Adipocyte (in vitro differentiated cells): Measurements from ENCODE around the gene RNU1-4.
"Not testable (repeated sequence)": the region's sequence is repeated elsewhere in the genome, so short reads cannot be mapped to it uniquely, and the experiment has no call there.

Experiments
- DNase-seq: peaks from one replicate; pipeline ENCODE4 v3.0.0-alpha.2; 2015; ENCODE audit warnings: low read depth
- H3K27me3 ChIP-seq: replicated peaks from 2 replicates; pipeline ENCODE4 v1.7.0; 2013; ENCODE audit warnings: mild to moderate bottlenecking, low read length, moderate library complexity; ENCODE audit not compliant: control insufficient read depth, insufficient read depth
- H3K36me3 ChIP-seq: 2 replicates; pipeline ENCODE4 v1.7.0; 2013; ENCODE audit warnings: low read length, mild to moderate bottlenecking, moderate library complexity; ENCODE audit not compliant: control insufficient read depth, insufficient read depth, severe bottlenecking
- H3K4me1 ChIP-seq: 2 replicates; pipeline ENCODE4 v1.7.0; 2013; ENCODE audit warnings: mild to moderate bottlenecking, low read length, moderate library complexity; ENCODE audit not compliant: control insufficient read depth, insufficient read depth
- H3K4me3 ChIP-seq: 2 replicates; pipeline ENCODE4 v1.7.0; 2013; ENCODE audit warnings: mild to moderate bottlenecking, low read length, moderate library complexity
- H3K9ac ChIP-seq: 2 replicates; pipeline ENCODE4 v1.7.0; 2013; ENCODE audit warnings: mild to moderate bottlenecking, low read length, moderate library complexity
- H3K9me3 ChIP-seq: 2 replicates; pipeline ENCODE4 v1.7.0; 2013; ENCODE audit warnings: mild to moderate bottlenecking, low read length, moderate library complexity; ENCODE audit not compliant: control insufficient read depth

The RNU1-4 gene

GRCh38 chr1:16740047-16740964 is at the start of gene RNU1-4:
RNU1-4 (plus strand) TSS chr1:16740516.
- not testable (repeated sequence) for DNase-seq, H3K36me3 ChIP-seq, H3K9ac ChIP-seq, H3K4me3 ChIP-seq, H3K4me1 ChIP-seq, H3K9me3 ChIP-seq, H3K27me3 ChIP-seq

GRCh38 chr1:16690971-16691682 is 49.2 kb upstream of the RNU1-4 start:
- not testable (repeated sequence) for H3K27me3 ChIP-seq, H3K9me3 ChIP-seq

GRCh38 chr1:16692283-16692682 is 48.0 kb upstream of the RNU1-4 start:
- DNase-seq, H3K36me3 ChIP-seq, H3K27me3 ChIP-seq, H3K9me3 ChIP-seq, H3K9ac ChIP-seq, H3K4me1 ChIP-seq, H3K4me3 ChIP-seq: not testable (repeated sequence)

More at GRCh38 chr1:16690971-16691682, 49.2 kb upstream of the RNU1-4 start:
- DNase-seq, H3K36me3 ChIP-seq, H3K9ac ChIP-seq, H3K4me3 ChIP-seq, H3K4me1 ChIP-seq: not testable (repeated sequence)

- H3K4me1 ChIP-seq, H3K27me3 ChIP-seq, H3K9me3 ChIP-seq, H3K9ac ChIP-seq, DNase-seq, H3K36me3 ChIP-seq, H3K4me3 ChIP-seq: not testable (repeated sequence)
Observed at GRCh38 chr1:16692717-16693448, 47.4 kb upstream of the RNU1-4 start.

GRCh38 chr1:16693449-16694307 is 46.6 kb upstream of the RNU1-4 start:
- H3K4me1 ChIP-seq, DNase-seq, H3K36me3 ChIP-seq, H3K9ac ChIP-seq, H3K9me3 ChIP-seq, H3K4me3 ChIP-seq, H3K27me3 ChIP-seq: not testable (repeated sequence)

- not testable (repeated sequence) for H3K9ac ChIP-seq, H3K9me3 ChIP-seq, H3K4me1 ChIP-seq, DNase-seq, H3K4me3 ChIP-seq, H3K36me3 ChIP-seq, H3K27me3 ChIP-seq
Observed at GRCh38 chr1:16694308-16694702, 46.0 kb upstream of the RNU1-4 start.

GRCh38 chr1:16696507-16697150 is 43.7 kb upstream of the RNU1-4 start:
- H3K4me1 ChIP-seq, H3K9ac ChIP-seq, H3K4me3 ChIP-seq, DNase-seq, H3K9me3 ChIP-seq, H3K27me3 ChIP-seq, H3K36me3 ChIP-seq: not testable (repeated sequence)

GRCh38 chr1:16697152-16697551 is 43.2 kb upstream of the RNU1-4 start:
- H3K4me3 ChIP-seq, H3K27me3 ChIP-seq, H3K9me3 ChIP-seq, H3K9ac ChIP-seq, H3K4me1 ChIP-seq, H3K36me3 ChIP-seq, DNase-seq: not testable (repeated sequence)

GRCh38 chr1:16699440-16699839 is 40.9 kb upstream of the RNU1-4 start:
- H3K4me3 ChIP-seq, H3K36me3 ChIP-seq, H3K4me1 ChIP-seq, DNase-seq, H3K9ac ChIP-seq, H3K9me3 ChIP-seq, H3K27me3 ChIP-seq: not testable (repeated sequence)

GRCh38 chr1:16700138-16700895 is 40.0 kb upstream of the RNU1-4 start:
- not testable (repeated sequence) for H3K9ac ChIP-seq, H3K4me3 ChIP-seq, H3K27me3 ChIP-seq, H3K9me3 ChIP-seq, H3K4me1 ChIP-seq, H3K36me3 ChIP-seq, DNase-seq
